ENCODE measurements around the gene ATPAF2. TPM values are rescaled to one million over a fixed set of nuclear protein-coding genes. Genes with fewer than 3 reads are reported as not detected.

The ATPAF2 gene
- total and polyA plus RNA-seq, 2 donors (not counting 3 experiments of a cell fraction or from before 2014, with no cell fraction given), result 23.2 to 35.7 TPM

DNA sequence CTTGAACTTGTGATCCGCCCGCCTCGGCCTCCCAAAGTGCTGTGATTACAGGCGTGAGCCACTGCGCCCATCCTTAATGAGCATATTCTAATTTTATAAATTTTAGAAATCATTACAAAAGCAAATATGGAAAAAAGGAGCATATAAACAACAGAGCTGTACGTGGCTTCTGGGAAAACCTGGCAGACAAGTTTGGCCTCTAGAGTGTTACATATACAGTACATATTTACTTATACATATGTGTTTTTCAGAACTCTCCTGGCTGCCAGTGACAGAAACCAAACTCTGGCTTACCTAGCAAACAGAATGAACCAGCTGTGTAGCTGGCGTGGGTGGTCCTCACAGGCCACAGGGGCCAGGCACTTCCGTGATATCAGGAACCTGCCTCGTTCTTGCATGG lies 56.2 kb downstream of the ATPAF2 start:
- no peak for TF ChIP-seq POLR2AphosphoS5 (IDR thresholded peaks at IDR 0.05; ENCODE audit: insufficient read depth, low read depth, low read length)
- Histone ChIP-seq H3K4me3 (replicated peaks in 1 of 3; ENCODE audit: insufficient read depth in 1 of 3, low read depth in 1 of 3, low read length in 3 of 3) (no peak overlapping the region), H3K79me2 (ENCODE audit: control insufficient read depth, insufficient read depth, low read length) (no peaks in the 10 kb centered on the region), H3K36me3 (ENCODE audit: control insufficient read depth in 2 of 2, extremely low read depth in 1 of 2, insufficient read depth in 2 of 2, low read length in 2 of 2) (no peaks in the 10 kb centered on the region), H3K9ac (replicated peaks; ENCODE audit: extremely low read depth, insufficient read depth, low read length) (no peak overlapping the region), H3K9me1 (replicated peaks; ENCODE audit: control insufficient read depth, extremely low read depth, insufficient read depth, low read length) (no peaks in the 10 kb centered on the region), H3K27me3 (ENCODE audit: control insufficient read depth in 2 of 2, insufficient read depth in 2 of 2, low read length in 2 of 2) (no peaks in the 10 kb centered on the region), H3K9me3 (replicated peaks; ENCODE audit: control insufficient read depth, insufficient read depth, low read length) (no peaks in the 10 kb centered on the region), H3K4me1 (ENCODE audit: control insufficient read depth, extremely low read depth, insufficient read depth, low read length) (no peaks in the 10 kb centered on the region), H3K27ac (ENCODE audit: insufficient read depth, low read depth, low read length) (no peak overlapping the region), H3K4me2 (ENCODE audit: insufficient read depth, low read length) (no peak overlapping the region), H2AFZ (ENCODE audit: low read depth, low read length) (no peak overlapping the region), H4K20me1 (replicated peaks; ENCODE audit: control insufficient read depth, extremely low read depth, insufficient read depth, low read length) (no peaks in the 10 kb centered on the region)
- intact Hi-C loops (cut with micrococcal nuclease), result no loop called here
- FAIRE-seq (no peak), DNase-seq (ENCODE audit: low read depth, low spot score) (no peak)
- ChIA-PET CTCF (interaction anchor here (0.8 to 1.2 kb wide), 2 partner anchors 64 to 110 kb away, joined by 3 to 4 read pairs; no protein-coding TSS in a partner anchor), POLR2A (no interaction called here)
- BruUV-seq (replicated peaks), result no TSS peak
- dilution Hi-C loops (cut with MboI; ENCODE audit: extremely low pct_ligation_motif_present, low sequenced_read_pairs), result no loop called here

DNA sequence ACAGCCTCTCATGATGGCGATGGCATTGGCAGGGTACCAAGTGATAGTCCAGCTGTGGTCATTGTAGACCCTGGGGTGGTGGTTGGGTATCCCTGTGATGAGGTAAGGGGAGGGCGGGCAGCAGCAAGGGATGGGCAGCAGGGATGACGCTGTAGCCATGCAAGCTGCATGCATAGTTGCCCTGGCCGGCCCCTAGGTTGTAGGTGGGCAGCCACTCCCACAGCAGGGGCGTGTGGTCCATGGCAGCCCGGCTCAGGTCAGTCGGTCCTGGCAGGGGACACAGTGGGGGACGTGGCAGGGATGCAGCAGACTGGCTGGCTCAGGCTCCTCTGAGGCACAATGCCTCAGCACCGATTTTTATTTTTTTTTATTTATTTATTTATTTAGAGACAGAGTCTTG lies 57.6 kb downstream of the ATPAF2 start:
- no peak for DNase-seq (ENCODE audit: low read depth, low spot score)
- Histone ChIP-seq H3K27ac (ENCODE audit: insufficient read depth, low read depth, low read length) (no peak overlapping the region), H3K9me3 (replicated peaks; ENCODE audit: control insufficient read depth, insufficient read depth, low read length) (no peaks in the 10 kb centered on the region), H4K20me1 (replicated peaks; ENCODE audit: control insufficient read depth, extremely low read depth, insufficient read depth, low read length) (no peaks in the 10 kb centered on the region), H3K79me2 (ENCODE audit: control insufficient read depth, insufficient read depth, low read length) (no peaks in the 10 kb centered on the region), H3K9ac (replicated peaks; ENCODE audit: extremely low read depth, insufficient read depth, low read length) (no peak overlapping the region), H3K27me3 (ENCODE audit: control insufficient read depth in 2 of 2, insufficient read depth in 2 of 2, low read length in 2 of 2) (no peaks in the 10 kb centered on the region), H3K4me3 (replicated peaks in 1 of 3; ENCODE audit: insufficient read depth in 1 of 3, low read depth in 1 of 3, low read length in 3 of 3) (no peak overlapping the region), H3K4me1 (ENCODE audit: control insufficient read depth, extremely low read depth, insufficient read depth, low read length) (no peaks in the 10 kb centered on the region), H2AFZ (ENCODE audit: low read depth, low read length) (no peak overlapping the region), H3K4me2 (ENCODE audit: insufficient read depth, low read length) (no peak overlapping the region), H3K36me3 (ENCODE audit: control insufficient read depth in 2 of 2, extremely low read depth in 1 of 2, insufficient read depth in 2 of 2, low read length in 2 of 2) (no peaks in the 10 kb centered on the region), H3K9me1 (replicated peaks; ENCODE audit: control insufficient read depth, extremely low read depth, insufficient read depth, low read length) (no peaks in the 10 kb centered on the region)
- no peak for FAIRE-seq
- ChIA-PET CTCF (interaction anchor here (1.2 kb wide), 2 partner anchors 52 to 62 kb away, joined by 3 to 4 read pairs; no protein-coding TSS in a partner anchor), POLR2A (no interaction called here)
- intact Hi-C loops (cut with micrococcal nuclease) (no loop called here), dilution Hi-C loops (cut with MboI; ENCODE audit: extremely low pct_ligation_motif_present, low sequenced_read_pairs) (no loop called here)
- TF ChIP-seq EZH2 (IDR thresholded peaks at IDR 0.05; ENCODE audit: borderline replicate concordance, low read depth, low read length, severe bottlenecking), result no peak
- TF ChIP-seq, protein P1, sequence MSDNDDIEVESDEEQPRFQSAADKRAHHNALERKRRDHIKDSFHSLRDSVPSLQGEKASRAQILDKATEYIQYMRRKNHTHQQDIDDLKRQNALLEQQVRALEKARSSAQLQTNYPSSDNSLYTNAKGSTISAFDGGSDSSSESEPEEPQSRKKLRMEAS (IDR thresholded peaks at IDR 0.05; ENCODE audit: insufficient read depth, insufficient read length), result no peak
- TF ChIP-seq POLR2AphosphoS5 (IDR thresholded peaks at IDR 0.05; ENCODE audit: insufficient read depth, low read depth, low read length), result no peak
- no peak for TF ChIP-seq FOS (IDR thresholded peaks at IDR 0.05; ENCODE audit: borderline replicate concordance, insufficient read depth, low read length)
- TF ChIP-seq JUN (IDR thresholded peaks at IDR 0.05; ENCODE audit: borderline replicate concordance, insufficient read depth, insufficient read length, low read depth), result no peak
- TF ChIP-seq GATA2 (IDR thresholded peaks at IDR 0.05; ENCODE audit: insufficient read depth, insufficient read length, low read depth, low read length), result no peak
- TF ChIP-seq POLR2A (IDR thresholded peaks at IDR 0.05; ENCODE audit: low read depth, low read length), result no peak
- TF ChIP-seq, protein P2, sequence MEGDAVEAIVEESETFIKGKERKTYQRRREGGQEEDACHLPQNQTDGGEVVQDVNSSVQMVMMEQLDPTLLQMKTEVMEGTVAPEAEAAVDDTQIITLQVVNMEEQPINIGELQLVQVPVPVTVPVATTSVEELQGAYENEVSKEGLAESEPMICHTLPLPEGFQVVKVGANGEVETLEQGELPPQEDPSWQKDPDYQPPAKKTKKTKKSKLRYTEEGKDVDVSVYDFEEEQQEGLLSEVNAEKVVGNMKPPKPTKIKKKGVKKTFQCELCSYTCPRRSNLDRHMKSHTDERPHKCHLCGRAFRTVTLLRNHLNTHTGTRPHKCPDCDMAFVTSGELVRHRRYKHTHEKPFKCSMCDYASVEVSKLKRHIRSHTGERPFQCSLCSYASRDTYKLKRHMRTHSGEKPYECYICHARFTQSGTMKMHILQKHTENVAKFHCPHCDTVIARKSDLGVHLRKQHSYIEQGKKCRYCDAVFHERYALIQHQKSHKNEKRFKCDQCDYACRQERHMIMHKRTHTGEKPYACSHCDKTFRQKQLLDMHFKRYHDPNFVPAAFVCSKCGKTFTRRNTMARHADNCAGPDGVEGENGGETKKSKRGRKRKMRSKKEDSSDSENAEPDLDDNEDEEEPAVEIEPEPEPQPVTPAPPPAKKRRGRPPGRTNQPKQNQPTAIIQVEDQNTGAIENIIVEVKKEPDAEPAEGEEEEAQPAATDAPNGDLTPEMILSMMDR (IDR thresholded peaks at IDR 0.05; ENCODE audit: extremely low read depth in 1 of 2, insufficient read depth in 1 of 2, low read depth in 1 of 2, low read length in 2 of 2), result no peak
- TF ChIP-seq MYC (IDR thresholded peaks at IDR 0.05; ENCODE audit: low read depth, low read length), result no peak
- no TSS peak for BruUV-seq (replicated peaks)

Data from endothelial cell of umbilical vein (primary cell).